GM13977 (cell line): Measurements from ENCODE around the gene NFXL1.

Experiments
- DNase-seq: peaks from one replicate; pipeline ENCODE4 v3.0.0; 2012; ENCODE audit warnings: low spot score
- in situ Hi-C: fragments of 300-500 bp; cut with MboI; formaldehyde crosslinking; loops from one replicate; pipeline ENCODE4 v1.12.0; 2022; ENCODE audit warnings: low sequenced_read_pairs, low pct_unique_long_range_greater_than_20kb, mixed read lengths, inconsistent platforms; ENCODE audit not compliant: unreplicated experiment
- TF ChIP-seq, protein P1 (sequence below): IDR thresholded peaks from 2 replicates; pipeline ENCODE4 v1.5.1; 2012; ENCODE audit warnings: mild to moderate bottlenecking, control low read depth; ENCODE audit not compliant: insufficient read depth; ENCODE audit errors: extremely low read depth, missing control alignments

Gene NFXL1

DNA sequence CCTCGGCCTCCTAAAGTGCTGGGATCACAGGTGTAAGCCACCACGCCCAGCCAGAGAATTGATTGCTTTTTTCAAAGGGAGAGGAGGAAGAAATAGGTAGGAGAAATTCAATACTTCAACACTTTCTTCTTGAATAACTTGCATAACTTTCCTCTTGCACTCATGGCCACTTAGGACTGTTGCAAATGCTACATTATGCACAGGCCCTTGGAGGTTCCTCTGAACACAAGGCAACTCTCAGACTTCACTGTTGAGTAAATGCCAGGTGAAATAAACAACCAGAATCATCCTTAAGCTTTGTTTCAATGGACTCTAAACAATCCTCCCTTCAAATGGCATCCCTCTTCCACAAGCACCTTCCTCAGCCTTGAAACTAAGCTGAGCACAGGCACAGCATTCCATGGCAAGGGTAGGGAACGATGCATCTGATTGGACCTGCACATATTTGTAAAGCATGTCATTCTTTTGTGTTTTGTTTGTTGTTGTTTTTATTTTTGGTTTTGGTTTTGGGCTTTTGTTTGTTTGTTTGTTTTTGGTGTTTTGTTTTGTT, 104.7 kb downstream of the NFXL1 start:
- in situ Hi-C loops: no loop called here
- no peak for DNase-seq
- TF ChIP-seq, protein P1, sequence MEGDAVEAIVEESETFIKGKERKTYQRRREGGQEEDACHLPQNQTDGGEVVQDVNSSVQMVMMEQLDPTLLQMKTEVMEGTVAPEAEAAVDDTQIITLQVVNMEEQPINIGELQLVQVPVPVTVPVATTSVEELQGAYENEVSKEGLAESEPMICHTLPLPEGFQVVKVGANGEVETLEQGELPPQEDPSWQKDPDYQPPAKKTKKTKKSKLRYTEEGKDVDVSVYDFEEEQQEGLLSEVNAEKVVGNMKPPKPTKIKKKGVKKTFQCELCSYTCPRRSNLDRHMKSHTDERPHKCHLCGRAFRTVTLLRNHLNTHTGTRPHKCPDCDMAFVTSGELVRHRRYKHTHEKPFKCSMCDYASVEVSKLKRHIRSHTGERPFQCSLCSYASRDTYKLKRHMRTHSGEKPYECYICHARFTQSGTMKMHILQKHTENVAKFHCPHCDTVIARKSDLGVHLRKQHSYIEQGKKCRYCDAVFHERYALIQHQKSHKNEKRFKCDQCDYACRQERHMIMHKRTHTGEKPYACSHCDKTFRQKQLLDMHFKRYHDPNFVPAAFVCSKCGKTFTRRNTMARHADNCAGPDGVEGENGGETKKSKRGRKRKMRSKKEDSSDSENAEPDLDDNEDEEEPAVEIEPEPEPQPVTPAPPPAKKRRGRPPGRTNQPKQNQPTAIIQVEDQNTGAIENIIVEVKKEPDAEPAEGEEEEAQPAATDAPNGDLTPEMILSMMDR: no peak

DNA sequence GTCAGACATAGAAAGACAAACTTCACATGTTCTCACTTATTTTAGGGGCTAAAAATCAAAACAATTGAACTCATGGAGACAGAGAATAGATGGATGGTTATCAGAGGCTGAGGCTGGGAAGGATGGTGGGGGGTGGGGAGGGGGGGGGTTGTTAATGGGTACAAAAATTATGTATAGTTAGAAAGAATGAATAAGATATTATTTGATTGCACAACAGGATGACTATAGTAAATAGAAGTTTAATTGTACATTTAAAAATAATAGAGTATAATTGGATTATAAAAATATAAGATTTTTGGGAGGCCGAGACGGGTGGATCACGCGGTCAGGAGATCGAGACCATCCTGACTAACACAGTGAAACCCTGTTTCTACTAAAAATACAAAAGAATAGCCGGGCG, 109.8 kb downstream of the NFXL1 start:
- DNase-seq: no peak
- TF ChIP-seq, protein P1: no peak

DNA sequence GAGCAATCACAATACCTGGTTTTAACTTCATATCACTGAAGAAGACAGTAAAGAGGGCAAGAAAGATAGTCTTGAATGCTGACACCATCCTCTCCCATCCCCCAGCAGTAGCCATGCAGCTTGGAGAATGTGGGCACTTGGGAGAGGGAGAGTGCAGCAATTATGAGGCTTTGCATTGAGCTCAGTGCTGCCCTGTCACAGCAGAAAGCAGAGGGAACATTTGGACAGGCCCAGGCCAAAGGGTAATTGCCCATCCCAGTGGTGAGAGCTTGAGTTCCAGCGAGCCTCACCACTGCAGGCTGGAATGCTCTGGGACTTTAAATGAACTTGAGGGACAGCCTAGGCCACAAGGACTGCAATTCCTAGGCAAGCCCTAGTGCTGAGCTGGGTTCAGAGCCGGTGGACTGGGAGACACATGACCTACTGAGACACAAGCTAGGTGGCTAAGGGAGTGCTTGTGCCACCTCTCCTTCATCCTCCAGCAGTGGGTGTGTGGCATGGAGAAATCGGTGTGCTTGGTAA, 112.8 kb downstream of the NFXL1 start:
- DNase-seq: no peak
- in situ Hi-C loops: no loop called here
- TF ChIP-seq, protein P1: no peak

More for the DNA sequence above, 109.8 kb downstream of the NFXL1 start:
- in situ Hi-C loops: no loop called here

DNA sequence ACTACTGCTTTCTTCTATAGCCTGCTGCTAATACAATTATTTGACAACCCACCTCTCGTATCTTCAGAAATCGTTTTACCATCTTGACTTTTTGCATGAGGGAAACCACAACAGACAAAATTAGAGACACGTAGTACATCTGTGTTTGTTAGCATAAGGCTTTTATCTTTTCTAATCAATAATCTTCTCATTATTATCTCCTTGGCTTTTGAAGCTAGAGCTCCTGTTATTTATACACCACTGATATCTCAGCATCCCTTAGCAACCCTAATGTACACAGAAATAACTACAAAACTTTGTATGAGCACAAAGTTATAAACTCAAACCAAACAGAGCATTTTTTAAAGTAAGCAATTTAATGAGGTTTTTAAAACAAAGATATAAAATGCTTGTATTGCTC, 116.2 kb downstream of the NFXL1 start:
- TF ChIP-seq, protein P1: no peak
- in situ Hi-C loops: no loop called here
- DNase-seq: no peak
